HG02623 (cell line): ENCODE measurements around the gene NPAS4.

Experiments
- ATAC-seq: cut with Tn5 transposase; IDR thresholded peaks from one replicate; pipeline ENCODE4 v1.9.1; 2021; ENCODE audit warnings: moderate library complexity; ENCODE audit not compliant: unreplicated experiment

NPAS4 gene

DNA sequence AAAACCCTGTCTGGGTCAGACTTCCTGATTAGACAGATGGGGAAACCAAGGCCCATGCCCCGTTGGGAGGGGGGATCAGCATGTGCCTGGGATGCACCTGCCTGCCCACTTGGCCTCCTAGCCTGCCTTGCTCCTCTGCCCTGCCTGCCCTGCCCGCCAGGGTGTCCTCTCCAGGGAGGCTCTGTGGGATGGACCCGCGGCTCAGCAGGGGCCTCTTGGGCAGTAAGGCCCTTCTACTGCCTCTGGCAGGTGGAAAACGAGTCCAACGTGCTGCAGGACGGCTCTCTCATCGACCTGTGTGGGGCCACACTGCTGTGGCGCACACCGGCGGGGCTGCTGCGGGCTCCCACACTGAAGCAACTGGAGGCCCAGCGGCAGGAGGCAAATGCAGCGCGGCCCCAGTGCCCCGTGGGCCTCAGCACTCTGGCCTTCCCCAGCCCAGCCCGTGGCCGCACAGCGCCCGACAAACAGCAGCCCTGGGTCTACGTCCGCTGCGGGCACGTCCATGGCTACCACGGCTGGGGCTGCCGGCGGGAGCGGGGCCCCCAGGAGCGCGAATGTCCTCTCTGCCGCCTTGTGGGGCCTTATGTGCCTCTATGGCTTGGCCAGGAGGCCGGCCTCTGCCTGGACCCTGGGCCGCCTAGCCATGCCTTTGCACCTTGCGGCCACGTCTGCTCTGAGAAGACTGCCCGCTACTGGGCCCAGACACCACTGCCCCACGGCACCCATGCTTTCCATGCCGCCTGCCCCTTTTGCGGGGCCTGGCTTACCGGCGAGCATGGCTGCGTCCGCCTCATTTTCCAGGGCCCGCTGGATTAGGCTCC, 54.7 kb downstream of the NPAS4 start:
- no peak for ATAC-seq
